ENCODE results near the gene MOGAT2.

Gene MOGAT2

GRCh38 chr11:75781296-75781695, 63.7 kb downstream of the MOGAT2 start:
- no peak for DNase-seq

- DNase-seq: no peak
Observed at GRCh38 chr11:75781831-75782230, 64.2 kb downstream of the MOGAT2 start.

Data from CD4-positive, alpha-beta T cell treated with Interleukin-15 for 1 hour (primary cell).